ENCODE results near the gene REEP5.

The REEP5 gene

GRCh38 chr5:112886975-112887374, 35.1 kb downstream of the REEP5 start:
- no peak for TF ChIP-seq RARB (CRISPR knock-in tag; IDR thresholded peaks at IDR 0.05)
- no peak for TF ChIP-seq CSRNP3 (CRISPR knock-in tag; IDR thresholded peaks at IDR 0.05)
- TF ChIP-seq CREB5 (CRISPR knock-in tag; IDR thresholded peaks at IDR 0.05; ENCODE audit: low read depth), result no peak
- no peak for TF ChIP-seq TOX (CRISPR knock-in tag; IDR thresholded peaks at IDR 0.05; ENCODE audit: borderline replicate concordance)
- no peak for TF ChIP-seq TCF4 (CRISPR knock-in tag; IDR thresholded peaks at IDR 0.05; ENCODE audit: borderline replicate concordance)
- TF ChIP-seq ZNF565 (CRISPR knock-in tag; conservative IDR thresholded peaks at IDR 0.05; ENCODE audit: low read depth), result no peak
- TF ChIP-seq ZFP30 (CRISPR knock-in tag; IDR thresholded peaks at IDR 0.05), result no peak
- TF ChIP-seq BACH2 (CRISPR knock-in tag; IDR thresholded peaks at IDR 0.05; ENCODE audit: borderline replicate concordance), result no peak
- TF ChIP-seq ZFP3 (CRISPR knock-in tag; IDR thresholded peaks at IDR 0.05), result no peak
- TF ChIP-seq ZC3H10 (CRISPR knock-in tag; IDR thresholded peaks at IDR 0.05), result no peak
- TF ChIP-seq ZNF70 (CRISPR knock-in tag; IDR thresholded peaks at IDR 0.05), result no peak

GRCh38 chr5:112885001-112885400, 37.0 kb downstream of the REEP5 start:
- ATAC-seq, result no peak
- TF ChIP-seq ZFP30 (CRISPR knock-in tag; IDR thresholded peaks at IDR 0.05) (no peak), CREB5 (CRISPR knock-in tag; IDR thresholded peaks at IDR 0.05; ENCODE audit: low read depth) (no peak), ESRRG (CRISPR knock-in tag; IDR thresholded peaks at IDR 0.05) (no peak), SNAI2 (CRISPR knock-in tag; IDR thresholded peaks at IDR 0.05) (no peak), TCF4 (CRISPR knock-in tag; IDR thresholded peaks at IDR 0.05; ENCODE audit: borderline replicate concordance) (no peak), PATZ1 (CRISPR knock-in tag; IDR thresholded peaks at IDR 0.05; ENCODE audit: borderline replicate concordance) (no peak)

More at GRCh38 chr5:112886975-112887374, 35.1 kb downstream of the REEP5 start:
- ATAC-seq, result no peak

GRCh38 chr5:112883192-112883591, 38.8 kb downstream of the REEP5 start:
- no peak for TF ChIP-seq POU6F1 (CRISPR knock-in tag; IDR thresholded peaks at IDR 0.05; ENCODE audit: borderline replicate concordance, low read depth)
- no peak for TF ChIP-seq PATZ1 (CRISPR knock-in tag; IDR thresholded peaks at IDR 0.05; ENCODE audit: borderline replicate concordance)
- no peak for TF ChIP-seq TCF4 (CRISPR knock-in tag; IDR thresholded peaks at IDR 0.05; ENCODE audit: borderline replicate concordance)
- TF ChIP-seq ZNF8 (CRISPR knock-in tag; IDR thresholded peaks at IDR 0.05), result no peak
- TF ChIP-seq ZNF70 (CRISPR knock-in tag; IDR thresholded peaks at IDR 0.05), result no peak
- no peak for TF ChIP-seq OSR1 (CRISPR knock-in tag; IDR thresholded peaks at IDR 0.05)
- no peak for TF ChIP-seq RARB (CRISPR knock-in tag; IDR thresholded peaks at IDR 0.05)
- no peak for TF ChIP-seq BACH2 (CRISPR knock-in tag; IDR thresholded peaks at IDR 0.05; ENCODE audit: borderline replicate concordance)
- no peak for TF ChIP-seq TSHZ2 (CRISPR knock-in tag; IDR thresholded peaks at IDR 0.05)
- TF ChIP-seq ARNTL (CRISPR knock-in tag; IDR thresholded peaks at IDR 0.05; ENCODE audit: borderline replicate concordance, low read depth), result no peak
- TF ChIP-seq CREB5 (CRISPR knock-in tag; IDR thresholded peaks at IDR 0.05; ENCODE audit: low read depth), result no peak
- no peak for TF ChIP-seq TOX (CRISPR knock-in tag; IDR thresholded peaks at IDR 0.05; ENCODE audit: borderline replicate concordance)
- TF ChIP-seq ZFP30 (CRISPR knock-in tag; IDR thresholded peaks at IDR 0.05), result no peak
- TF ChIP-seq GLIS3 (CRISPR knock-in tag; IDR thresholded peaks at IDR 0.05), result no peak
- no peak for TF ChIP-seq SNAI2 (CRISPR knock-in tag; IDR thresholded peaks at IDR 0.05)
- no peak for ATAC-seq

All from SK-N-SH treated with all-trans-retinoic acid at 6 μM for 48 hours (cell line).